Measurements from ENCODE around the gene CLASP2. TPM values are rescaled to one million over a fixed set of nuclear protein-coding genes. Genes with fewer than 3 reads are reported as not detected.

Gene CLASP2
- polyA plus RNA-seq, 12 donors: 19.3 to 70.3 (median 46.9) TPM; not detected in 1

DNA sequence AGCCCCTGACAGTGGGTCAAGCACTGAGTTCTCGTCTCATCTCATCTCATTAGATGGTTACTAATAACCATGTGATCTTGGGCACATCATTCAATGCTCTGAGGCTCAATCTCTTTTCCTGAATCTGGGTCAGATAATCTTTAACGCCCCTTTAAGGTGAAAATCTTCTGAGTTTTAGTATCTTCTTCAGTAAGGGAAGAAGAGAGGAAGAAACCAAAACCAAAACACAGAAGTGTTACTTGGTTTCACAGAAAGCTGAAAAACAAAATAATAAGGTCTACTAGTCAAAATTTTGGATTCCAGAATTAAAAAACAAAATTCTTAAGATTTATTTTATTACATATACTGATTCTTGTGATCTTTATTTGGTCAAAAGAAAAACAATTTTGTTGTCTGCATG lies 78.2 kb downstream of the CLASP2 start:
- no peak for DNase-seq

DNA sequence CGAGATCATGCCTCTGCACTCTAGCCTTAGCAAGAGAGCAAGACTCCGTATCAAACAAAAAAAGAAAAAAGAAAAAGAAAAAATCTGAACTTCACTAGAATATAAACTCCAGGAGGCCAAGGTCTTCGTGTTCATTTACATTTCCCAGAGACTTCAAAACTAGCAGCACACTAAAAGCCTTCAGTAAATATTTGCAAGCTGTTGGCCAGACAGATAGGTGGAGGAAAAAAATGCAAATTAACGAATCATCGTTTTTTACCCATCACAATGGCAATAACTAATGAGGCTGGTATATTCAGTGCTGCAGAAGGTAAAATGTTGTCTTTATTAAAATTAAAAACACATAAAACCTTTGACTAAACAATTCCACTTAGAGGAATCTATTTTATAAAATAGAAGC lies 80.6 kb downstream of the CLASP2 start:
- DNase-seq: no peak

DNA sequence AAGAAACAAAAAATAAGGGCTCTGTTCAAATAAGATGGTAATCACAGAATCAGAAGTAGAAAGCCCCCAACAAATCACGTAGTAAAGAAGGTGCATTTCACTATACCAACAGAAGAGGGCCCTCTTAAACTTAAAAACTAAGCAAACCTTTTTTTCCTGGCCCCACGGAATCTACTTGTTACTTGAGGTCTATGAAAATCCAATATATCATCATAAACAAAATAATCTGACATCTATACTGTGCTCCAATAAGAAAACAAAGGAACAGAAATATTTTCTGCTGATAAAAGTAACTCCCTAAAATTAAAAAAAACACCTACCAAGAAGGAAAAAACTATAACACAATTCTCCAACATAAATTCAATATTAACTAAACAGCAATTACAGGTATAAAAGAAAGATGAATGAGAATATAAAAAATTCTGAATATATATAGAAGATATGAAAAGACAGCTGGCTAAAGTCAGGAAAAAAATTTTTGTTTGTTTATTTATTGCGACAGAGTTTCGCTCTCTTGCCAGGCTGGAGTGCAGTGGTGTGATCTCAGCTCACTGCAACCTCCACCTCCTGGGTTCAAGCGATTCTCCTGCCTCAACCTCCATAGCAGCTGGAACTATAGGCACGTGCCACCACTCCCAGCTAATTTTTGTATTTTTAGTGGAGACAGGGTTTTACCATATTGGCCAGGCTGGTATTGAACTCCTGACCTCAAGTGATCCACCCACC lies 81.8 kb downstream of the CLASP2 start:
- DNase-seq: peak; percentile 41

DNA sequence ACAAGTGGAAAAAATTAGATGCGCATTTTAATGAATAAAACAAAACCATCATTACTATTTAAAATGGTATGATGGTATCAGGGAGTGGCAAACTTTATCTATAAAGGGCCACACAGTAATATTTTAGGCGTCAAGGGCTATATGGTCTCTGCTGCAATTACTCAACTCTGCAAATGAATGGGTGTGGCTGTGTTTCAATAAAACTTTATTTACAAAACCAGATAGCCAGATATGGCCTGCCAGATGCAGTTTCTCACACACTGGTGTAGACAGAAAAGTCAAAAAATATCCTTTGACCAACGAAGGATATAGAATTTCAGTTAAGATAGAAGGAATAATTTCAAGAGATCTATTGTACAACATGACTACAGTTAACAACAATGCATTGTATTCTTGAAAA lies 83.8 kb downstream of the CLASP2 start:
- DNase-seq: no peak

DNA sequence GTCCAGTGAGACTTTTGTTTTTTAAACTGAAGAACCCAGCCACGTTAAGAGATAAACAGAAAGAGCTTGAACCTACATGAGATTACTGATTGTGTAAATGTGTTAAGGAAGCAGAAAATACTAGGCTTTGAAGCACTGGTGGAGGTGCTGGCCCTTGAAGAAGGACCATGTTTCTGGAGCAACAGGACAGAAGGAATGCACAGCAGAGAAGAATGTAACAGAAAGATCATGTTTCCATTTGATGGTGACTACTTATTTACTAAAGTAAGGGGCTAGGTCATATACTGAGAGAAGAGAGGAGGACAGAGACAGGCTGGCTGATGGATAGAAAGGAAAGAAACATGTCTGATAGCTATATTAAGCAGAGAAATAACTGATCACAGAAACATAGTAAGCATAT lies 88.8 kb downstream of the CLASP2 start:
- no peak for DNase-seq

DNA sequence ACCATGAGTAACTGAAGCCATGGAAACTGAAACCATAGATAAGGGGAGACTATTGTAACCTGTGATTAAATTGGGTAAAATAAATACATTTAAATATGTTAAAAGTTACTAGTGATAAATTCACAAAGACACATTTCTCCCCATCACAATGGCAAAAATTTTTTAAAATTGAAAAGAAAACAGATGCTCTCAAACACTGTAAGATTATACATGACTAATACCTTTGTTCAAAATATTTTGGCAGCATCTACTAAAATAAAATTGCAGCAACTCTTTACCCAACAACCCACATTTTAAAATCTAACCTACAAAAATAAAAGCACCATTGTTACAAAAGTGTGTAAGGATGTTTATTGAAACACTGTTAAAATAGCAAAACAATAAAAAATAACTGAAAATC lies 93.3 kb downstream of the CLASP2 start:
- no peak for DNase-seq

GRCh38 chr3:33613041-33613440 lies 105.0 kb downstream of the CLASP2 start:
- no peak for DNase-seq

DNA sequence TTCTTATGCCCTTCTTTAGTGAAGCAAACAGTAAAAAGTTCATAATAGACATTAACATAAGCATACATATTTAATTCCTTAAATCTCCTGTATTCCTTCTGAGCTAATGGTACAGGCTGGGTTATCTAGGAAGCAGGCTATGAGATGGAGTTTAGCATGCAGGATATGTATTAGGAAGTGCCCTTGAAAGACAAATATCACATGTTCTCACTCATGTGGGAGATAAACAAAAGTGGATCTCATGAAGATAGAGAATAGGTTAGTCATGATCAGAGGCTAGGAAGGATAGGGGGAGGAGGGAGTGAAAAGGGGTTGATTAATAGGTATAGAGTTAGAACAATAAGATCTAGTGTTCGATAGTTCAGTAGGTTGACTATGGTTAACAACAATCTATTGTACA lies 105.4 kb downstream of the CLASP2 start:
- DNase-seq: no peak

- no peak for DNase-seq
Observed at GRCh38 chr3:33602829-33603228, 115.2 kb downstream of the CLASP2 start.

GRCh38 chr3:33597257-33597689 lies 120.8 kb downstream of the CLASP2 start:
- no peak for DNase-seq

GRCh38 chr3:33592999-33593398 lies 125.1 kb downstream of the CLASP2 start:
- no peak for DNase-seq

- no peak for DNase-seq
Observed at GRCh38 chr3:33590541-33590940, 127.5 kb downstream of the CLASP2 start.

DNA sequence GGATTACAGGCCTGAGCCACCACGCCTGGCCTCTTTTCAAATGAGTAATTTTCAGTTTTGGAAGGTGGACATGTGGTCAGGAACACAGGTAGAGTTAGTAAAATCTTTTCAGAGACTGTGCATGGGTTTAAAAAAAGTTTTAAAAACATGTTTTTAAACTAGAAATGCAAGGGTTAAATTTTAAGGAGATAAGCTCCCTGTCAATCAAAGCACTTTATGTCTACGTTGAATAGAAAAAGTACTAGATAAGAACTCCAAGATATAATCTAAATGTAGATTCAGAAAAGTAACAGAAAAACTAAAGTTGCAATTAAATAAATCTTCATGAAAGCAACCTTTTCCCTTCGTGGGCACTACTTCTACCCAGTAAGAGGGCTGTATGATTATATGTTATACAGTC lies 131.7 kb downstream of the CLASP2 start:
- no peak for DNase-seq

- no peak for DNase-seq
Observed at GRCh38 chr3:33582234-33582633, 135.8 kb downstream of the CLASP2 start.

GRCh38 chr3:33581666-33582065 lies 136.4 kb downstream of the CLASP2 start:
- no peak for DNase-seq

DNA sequence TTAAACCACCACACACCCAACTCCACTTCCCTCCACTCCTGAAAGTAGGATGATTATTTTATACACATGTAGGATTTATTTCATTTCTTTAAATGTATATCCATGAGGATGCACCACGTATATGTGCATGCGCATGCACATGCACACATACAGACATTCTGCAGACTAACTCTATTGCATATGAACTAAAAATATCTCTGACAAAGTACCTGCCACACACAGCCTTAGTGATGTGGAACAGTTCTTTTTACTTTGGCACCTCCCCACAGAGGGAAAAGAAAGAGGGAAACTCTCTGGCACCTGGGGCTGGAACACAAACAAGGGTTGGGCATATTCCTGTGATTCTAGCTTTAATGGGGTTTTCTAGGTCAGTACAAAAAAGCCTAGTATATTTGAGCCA lies 138.2 kb downstream of the CLASP2 start:
- no peak for DNase-seq

- no peak for DNase-seq
Observed at GRCh38 chr3:33579178-33579510, 138.9 kb downstream of the CLASP2 start.

- DNase-seq: no peak
Observed at GRCh38 chr3:33578325-33579177, 139.5 kb downstream of the CLASP2 start.

DNA sequence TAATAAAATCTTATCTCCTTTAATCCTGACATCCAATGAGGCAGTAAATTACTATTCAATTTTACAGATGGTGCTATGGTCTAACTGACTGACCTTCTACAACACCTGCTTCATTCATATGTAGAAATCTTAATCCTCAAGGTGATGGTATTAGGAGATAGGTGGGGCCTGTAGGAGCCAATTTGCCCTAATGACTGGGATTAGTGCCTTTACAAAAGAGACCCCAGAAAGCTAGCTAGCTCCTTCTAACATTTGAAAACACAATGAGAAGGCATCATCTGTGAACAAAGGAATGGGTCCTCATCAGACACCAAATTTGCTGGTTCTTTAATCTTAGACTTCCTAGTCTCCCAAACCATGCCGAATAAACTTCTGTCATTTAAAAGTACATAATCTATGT lies 140.5 kb downstream of the CLASP2 start:
- DNase-seq: no peak

GRCh38 chr3:33577173-33577572 lies 140.9 kb downstream of the CLASP2 start:
- no peak for DNase-seq

- no peak for DNase-seq
Observed at GRCh38 chr3:33575311-33575710, 142.7 kb downstream of the CLASP2 start.

- DNase-seq: no peak
Observed at GRCh38 chr3:33557829-33558228, 160.2 kb downstream of the CLASP2 start.

DNA sequence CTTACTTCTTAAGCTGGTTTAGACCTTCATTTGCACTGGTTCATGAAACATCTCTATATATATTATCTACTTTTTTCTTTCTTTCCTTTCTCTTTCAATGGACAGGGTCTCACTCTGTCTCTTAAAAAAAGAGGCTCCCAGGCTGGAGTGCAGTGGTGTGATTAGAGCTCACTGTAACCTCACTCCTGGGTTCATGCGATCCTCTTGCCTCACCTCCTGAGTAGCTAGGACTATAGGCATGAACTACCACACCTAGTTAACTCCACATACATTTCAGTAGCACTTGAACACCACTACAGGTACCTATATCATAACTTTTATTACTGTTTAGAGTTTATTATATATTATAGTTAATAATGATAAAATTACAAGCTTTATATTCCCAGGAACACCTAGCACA lies 160.8 kb downstream of the CLASP2 start:
- no peak for DNase-seq
